Measurements from ENCODE around the gene SEZ6L2. TPM values are rescaled to one million over a fixed set of nuclear protein-coding genes. Genes with fewer than 3 reads are reported as not detected.
"Not testable (repeated sequence)": the region's sequence is repeated elsewhere in the genome, so short reads cannot be mapped to it uniquely, and the experiment has no call there.

SEZ6L2 gene
- total and polyA plus RNA-seq, 2 of the 13 experiments (the other 11 are each of a cell fraction or from before 2014, with no cell fraction given), result 14.9 to 16.9 TPM

- TF ChIP-seq SP5 (CRISPR knock-in tag; IDR thresholded peaks at IDR 0.05; ENCODE audit: borderline replicate concordance, low read depth) (no peak), HDAC1 (CRISPR knock-in tag; IDR thresholded peaks at IDR 0.05) (no peak), FLYWCH1 (CRISPR knock-in tag; IDR thresholded peaks at IDR 0.05) (no peak), RAD51 (IDR thresholded peaks at IDR 0.05; ENCODE audit: borderline replicate concordance) (no peak), SYNCRIP (IDR thresholded peaks at IDR 0.05; ENCODE audit: insufficient read depth, low read depth, low read length) (no peak)
Observed at GRCh38 chr16:29910819-29911675, 11.7 kb upstream of the SEZ6L2 start (continued).

GRCh38 chr16:29909851-29910250, 10.5 kb upstream of the SEZ6L2 start:
- in situ Hi-C loops (cut with HindIII; ENCODE audit: extremely low pct_ligation_motif_present, low pct_unique_long_range_greater_than_20kb); H3K4me3 ChIP-seq (replicated peaks in 1 of 3; ENCODE audit: insufficient read depth in 1 of 3, low read depth in 2 of 3, low read length in 3 of 3); H3K4me1 ChIP-seq (ENCODE audit: insufficient read depth, low read length); H3K9ac ChIP-seq (ENCODE audit: insufficient read depth, low read depth, low read length); BruUV-seq (replicated peaks); H2AFZ ChIP-seq (ENCODE audit: low read length); H3K27ac ChIP-seq (ENCODE audit: extremely low read length, insufficient read depth, low read length); DNase-seq (ENCODE audit: low spot score); H3K27me3 ChIP-seq (ENCODE audit: control insufficient read depth in 1 of 2, insufficient read depth in 2 of 2, low read length in 2 of 2); H3K4me2 ChIP-seq (ENCODE audit: low read depth, low read length); intact Hi-C loops (cut with micrococcal nuclease; ENCODE audit: unreplicated experiment); CTCF ChIA-PET (ENCODE audit: low intra/inter-chr PET ratio, low total read pairs); FAIRE-seq; H3K36me3 ChIP-seq (replicated peaks in 1 of 2; ENCODE audit: control insufficient read depth in 1 of 2, insufficient read depth in 2 of 2, low read length in 2 of 2); ATAC-seq; H4K20me1 ChIP-seq (ENCODE audit: insufficient read depth, low read length); H3K9me3 ChIP-seq (ENCODE audit: low read length); H3K79me2 ChIP-seq (ENCODE audit: insufficient read depth, low read length): not testable (repeated sequence)
- 96% methylated on average over 6 of the region's 6 CpGs for WGBS (ENCODE audit: low lambda C conversion rate)
- POLR2A ChIA-PET, result interaction anchor here (1.6 to 6.2 kb wide), 3 partner anchors 9 to 64 kb away, joined by 6 to 49 read pairs (median 11); partner anchors contain the start of genes ASPHD1, KCTD13, SEZ6L2 and TAOK2

GRCh38 chr16:29909391-29909790, 10.0 kb upstream of the SEZ6L2 start:
- Histone ChIP-seq H2AFZ (ENCODE audit: low read length) (no peak overlapping the region), H3K4me1 (ENCODE audit: insufficient read depth, low read length) (peaks cover 5% of the 10 kb centered on the region; the same call in 1 of the 2 replicates), H3K27me3 (ENCODE audit: control insufficient read depth in 1 of 2, insufficient read depth in 2 of 2, low read length in 2 of 2) (no peaks in the 10 kb centered on the region), H3K27ac (ENCODE audit: extremely low read length, insufficient read depth, low read length) (no peak overlapping the region), H3K9me3 (ENCODE audit: low read length) (no peaks in the 10 kb centered on the region), H3K4me3 (replicated peaks in 1 of 3; ENCODE audit: insufficient read depth in 1 of 3, low read depth in 2 of 3, low read length in 3 of 3) (no peak overlapping the region), H3K79me2 (ENCODE audit: insufficient read depth, low read length) (no peaks in the 10 kb centered on the region), H3K4me2 (ENCODE audit: low read depth, low read length) (no peak overlapping the region), H3K36me3 (replicated peaks in 1 of 2; ENCODE audit: control insufficient read depth in 1 of 2, insufficient read depth in 2 of 2, low read length in 2 of 2) (peaks cover 1 to 6% of the 10 kb centered on the region in 2 experiments; a peak in 3 of 5 replicates), H4K20me1 (ENCODE audit: insufficient read depth, low read length) (no peaks in the 10 kb centered on the region), H3K9ac (ENCODE audit: insufficient read depth, low read depth, low read length) (no peak overlapping the region)
- 100% methylated on average over 2 of the region's 2 CpGs for WGBS (ENCODE audit: low lambda C conversion rate)
- DNase-seq (ENCODE audit: low spot score) (no peak), FAIRE-seq (peak; percentile 34), ATAC-seq (no peak)
- BruUV-seq (replicated peaks), result no TSS peak
- TF ChIP-seq PHF5A (CRISPR knock-in tag; IDR thresholded peaks at IDR 0.05; ENCODE audit: low read depth, unreplicated experiment) (no peak), EHMT2 (IDR thresholded peaks at IDR 0.05; ENCODE audit: borderline replicate concordance, low read depth, low read length) (no peak), ZNF382 (CRISPR knock-in tag; IDR thresholded peaks at IDR 0.05; ENCODE audit: borderline replicate concordance) (no peak), ZKSCAN8 (CRISPR knock-in tag; IDR thresholded peaks at IDR 0.05; ENCODE audit: borderline replicate concordance) (no peak), PLSCR1 (CRISPR knock-in tag; IDR thresholded peaks at IDR 0.05; ENCODE audit: borderline replicate concordance) (no peak), ZNF282 (IDR thresholded peaks at IDR 0.05; ENCODE audit: partially characterized antibody) (no peak)
- POLR2A ChIA-PET, result interaction anchor here (1.6 to 6.2 kb wide), 3 partner anchors 9 to 64 kb away, joined by 6 to 49 read pairs (median 11); partner anchors contain the start of genes ASPHD1, KCTD13, SEZ6L2 and TAOK2
- CTCF ChIA-PET (ENCODE audit: low intra/inter-chr PET ratio, low total read pairs), result no interaction called here
- in situ Hi-C loops (cut with HindIII; ENCODE audit: extremely low pct_ligation_motif_present, low pct_unique_long_range_greater_than_20kb), result no loop called here
- intact Hi-C loops (cut with micrococcal nuclease; ENCODE audit: unreplicated experiment), result no loop called here

Measured in HepG2 (cell line).